HUES48 (cell line): Measurements from ENCODE around the gene SH2D2A.

Source experiments
- H3K27ac ChIP-seq: one replicate; pipeline ENCODE4 v1.7.0; 2013; ENCODE audit warnings: low read depth, low read length, inconsistent platforms
- H3K27me3 ChIP-seq: 2 replicates; pipeline ENCODE4 v1.6.1; 2013; ENCODE audit warnings: mild to moderate bottlenecking, low read length; ENCODE audit not compliant: control insufficient read depth, insufficient read depth
- H3K36me3 ChIP-seq: 2 replicates; pipeline ENCODE4 v1.6.1; 2013; ENCODE audit warnings: low read length; ENCODE audit not compliant: control insufficient read depth, insufficient read depth
- H3K4me1 ChIP-seq: 2 replicates; pipeline ENCODE4 v1.6.1; 2013; ENCODE audit warnings: mild to moderate bottlenecking, low read length; ENCODE audit not compliant: control insufficient read depth, insufficient read depth
- H3K4me3 ChIP-seq: 2 replicates; pipeline ENCODE4 v1.5.1; 2013; ENCODE audit warnings: mild to moderate bottlenecking, low read depth, low read length
- H3K9ac ChIP-seq: 2 replicates; pipeline ENCODE4 v1.6.1; 2013; ENCODE audit warnings: mild to moderate bottlenecking, low read depth, low read length, moderate library complexity
- H3K9me3 ChIP-seq: 2 replicates; pipeline ENCODE4 v1.6.1; 2013; ENCODE audit warnings: low read length; ENCODE audit not compliant: control insufficient read depth, insufficient read depth

The SH2D2A gene

DNA sequence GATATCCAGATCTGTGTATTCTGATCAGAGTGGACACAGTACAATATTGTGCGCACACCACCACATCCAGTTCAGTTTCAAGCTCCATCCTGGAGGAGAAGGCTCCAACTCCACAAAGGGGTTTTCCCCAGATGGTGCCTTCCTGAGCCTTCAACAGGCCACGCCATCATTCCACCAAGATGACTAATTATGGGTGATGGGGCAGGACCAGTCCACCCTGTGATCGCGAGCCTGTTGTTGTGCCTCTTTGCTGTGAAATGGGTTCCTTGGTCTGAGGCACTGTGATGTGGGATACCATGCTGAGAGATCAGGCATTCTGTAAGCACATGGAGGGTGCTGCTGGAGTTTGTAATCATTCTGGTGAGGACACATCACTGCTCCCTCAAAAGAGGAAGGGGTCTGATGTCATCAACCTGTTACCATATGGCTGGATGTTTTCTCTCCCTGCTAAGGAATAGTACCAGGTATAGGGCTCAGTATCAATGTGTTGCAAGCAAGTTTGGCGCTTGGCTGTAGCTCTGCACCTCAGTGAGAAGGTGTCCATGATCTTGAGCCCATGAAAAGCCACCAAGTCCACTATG, 6.7 kb upstream of the SH2D2A start:
- no peak overlapping the region for H3K4me3 ChIP-seq
- no peaks in the 10 kb centered on the region for H3K9me3 ChIP-seq
- no peaks in the 10 kb centered on the region for H3K36me3 ChIP-seq
- no peaks in the 10 kb centered on the region for H3K4me1 ChIP-seq
- peaks cover 15% of the 10 kb centered on the region; the same call in 1 of the 2 replicates for H3K27me3 ChIP-seq
- H3K27ac ChIP-seq, result no peak overlapping the region
- H3K9ac ChIP-seq, result no peak overlapping the region

GRCh38 chr1:156822680-156823079, 6.0 kb upstream of the SH2D2A start:
- H3K9ac ChIP-seq, result no peak overlapping the region
- H3K36me3 ChIP-seq, result no peaks in the 10 kb centered on the region
- H3K4me3 ChIP-seq, result no peak overlapping the region

GRCh38 chr1:156821801-156822200, 5.2 kb upstream of the SH2D2A start:
- Histone ChIP-seq H3K9ac (no peak overlapping the region), H3K27me3 (peaks cover 15% of the 10 kb centered on the region; the same call in 1 of the 2 replicates), H3K4me1 (no peaks in the 10 kb centered on the region), H3K27ac (no peak overlapping the region), H3K4me3 (no peak overlapping the region), H3K9me3 (no peaks in the 10 kb centered on the region), H3K36me3 (no peaks in the 10 kb centered on the region)

More at GRCh38 chr1:156822680-156823079, 6.0 kb upstream of the SH2D2A start:
- H3K27me3 ChIP-seq, result peaks cover 15% of the 10 kb centered on the region; the same call in 1 of the 2 replicates
- no peaks in the 10 kb centered on the region for H3K9me3 ChIP-seq
- no peaks in the 10 kb centered on the region for H3K4me1 ChIP-seq
- H3K27ac ChIP-seq, result no peak overlapping the region

GRCh38 chr1:156815961-156816422, 656 bp downstream of the SH2D2A start:
- H3K27me3 ChIP-seq, result peaks cover 45% of the 10 kb centered on the region
- no peaks in the 10 kb centered on the region for H3K36me3 ChIP-seq
- no peak overlapping the region for H3K27ac ChIP-seq
- no peak overlapping the region for H3K4me3 ChIP-seq
- H3K9me3 ChIP-seq, result no peaks in the 10 kb centered on the region
- peaks cover 8% of the 10 kb centered on the region; the same call in 1 of the 2 replicates for H3K4me1 ChIP-seq
- H3K9ac ChIP-seq, result no peak overlapping the region

DNA sequence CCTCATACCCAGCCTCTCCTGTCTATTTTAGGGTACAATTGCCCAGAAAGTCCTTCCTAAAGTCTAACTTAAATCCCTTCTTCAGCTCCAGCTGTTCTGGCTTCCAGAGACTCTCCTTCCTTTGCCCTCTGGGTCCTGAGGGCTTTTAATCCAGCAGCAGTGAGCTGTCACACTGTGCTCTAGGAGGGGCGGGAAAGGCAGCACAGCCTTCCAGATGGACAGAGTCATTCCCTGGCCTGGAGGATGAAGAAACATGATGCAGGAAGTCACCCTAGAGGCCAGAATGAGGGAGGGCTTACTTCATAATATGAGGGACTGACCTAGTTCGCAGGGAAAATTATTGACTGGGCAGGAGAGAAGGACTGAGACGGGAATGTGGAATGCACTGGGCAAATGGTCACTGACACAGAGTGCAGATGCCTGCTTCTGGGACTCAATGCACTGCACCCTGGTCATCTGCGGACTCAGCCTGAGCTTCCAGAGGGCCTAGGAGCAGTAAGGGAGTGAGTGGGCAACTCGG, 1.3 kb downstream of the SH2D2A start:
- Histone ChIP-seq H3K27ac (no peak overlapping the region), H3K27me3 (peaks cover 45% of the 10 kb centered on the region), H3K9me3 (no peaks in the 10 kb centered on the region), H3K4me1 (peaks cover 8% of the 10 kb centered on the region; the same call in 1 of the 2 replicates), H3K9ac (no peak overlapping the region), H3K4me3 (no peak overlapping the region), H3K36me3 (no peaks in the 10 kb centered on the region)

DNA sequence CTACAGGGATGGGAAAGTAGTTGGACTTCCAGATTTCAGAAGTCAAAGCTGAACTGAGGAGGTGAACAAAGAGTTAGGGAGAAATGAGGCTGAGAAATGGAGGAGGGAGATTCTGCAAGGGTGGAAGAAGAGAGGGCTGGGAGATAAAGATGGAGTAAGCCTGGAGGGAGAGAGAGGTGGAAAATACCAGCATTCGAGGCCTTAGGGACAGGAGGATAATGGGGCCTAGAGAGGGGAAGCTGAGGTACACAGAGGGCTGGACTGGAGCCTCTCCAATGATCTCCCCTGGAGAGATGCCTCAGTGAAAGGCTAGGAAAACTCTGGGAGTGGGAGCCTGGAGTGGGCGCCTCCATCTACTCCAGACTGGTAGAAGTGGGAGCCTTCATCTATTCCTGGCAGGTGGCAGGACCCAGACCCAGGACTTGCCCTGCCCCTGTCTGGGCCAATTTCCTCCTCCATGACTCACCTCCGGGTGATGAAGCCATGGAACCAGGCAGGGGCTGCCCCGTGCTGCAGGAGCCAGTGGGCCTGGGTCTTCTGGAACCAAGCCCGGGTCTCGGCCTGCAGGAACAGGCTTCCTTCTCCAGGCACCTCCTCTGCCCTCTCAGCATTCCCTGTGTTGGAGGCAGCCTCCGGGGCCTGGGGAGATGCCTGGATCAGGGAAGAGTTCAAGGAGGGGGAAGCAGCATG, 1.9 kb downstream of the SH2D2A start:
- H3K9ac ChIP-seq, result no peak overlapping the region; the same call in 1 of the 2 replicates
- H3K27ac ChIP-seq, result no peak overlapping the region
- peaks cover 45% of the 10 kb centered on the region for H3K27me3 ChIP-seq
- H3K4me1 ChIP-seq, result peaks cover 8% of the 10 kb centered on the region; the same call in 1 of the 2 replicates
- H3K4me3 ChIP-seq, result no peak overlapping the region
- H3K36me3 ChIP-seq, result no peaks in the 10 kb centered on the region
- H3K9me3 ChIP-seq, result no peaks in the 10 kb centered on the region

DNA sequence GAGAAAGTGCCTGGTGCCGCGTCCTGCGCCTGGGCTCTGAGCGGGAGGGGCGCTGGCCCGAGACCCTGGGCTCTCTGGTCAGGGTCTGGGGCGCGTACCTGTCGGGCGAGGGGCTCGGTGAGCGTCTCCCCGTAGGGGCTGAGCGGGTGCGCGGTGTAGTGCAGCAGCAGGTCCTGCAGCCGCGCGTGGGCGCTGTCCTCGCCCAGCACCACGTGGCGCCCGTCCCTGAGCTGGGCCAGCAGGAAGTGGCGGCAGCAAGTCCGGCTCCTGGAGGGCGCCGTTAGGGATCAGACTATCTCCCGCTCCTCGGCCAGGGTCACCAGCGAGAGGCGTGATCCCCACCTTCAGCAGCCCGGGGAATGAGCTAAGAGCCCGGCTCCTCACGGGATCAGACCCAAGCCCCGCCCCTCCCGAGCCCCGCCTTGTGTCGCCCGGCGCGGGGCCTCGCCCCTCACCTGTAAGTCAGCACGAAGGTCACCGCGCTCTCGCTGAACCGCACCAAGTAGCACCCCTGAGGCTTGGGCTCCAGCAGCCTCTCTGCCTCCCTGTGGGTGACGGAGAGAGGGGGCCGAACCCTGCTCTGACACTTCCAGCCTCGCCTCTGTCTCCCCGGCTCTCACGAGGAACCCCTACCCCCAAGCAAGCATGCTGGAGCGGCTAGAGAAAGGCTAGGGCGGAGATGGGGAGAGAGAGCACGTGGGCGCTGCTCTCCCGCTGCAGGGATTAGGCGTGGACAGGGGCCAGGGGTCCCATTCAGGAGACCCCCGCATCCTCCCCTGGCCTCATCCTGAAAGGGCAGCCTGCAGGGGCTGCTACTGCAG, 2.7 kb downstream of the SH2D2A start:
- Histone ChIP-seq H3K27ac (no peak overlapping the region), H3K4me3 (peak overlapping the region; percentile 61), H3K27me3 (peaks cover 45% of the 10 kb centered on the region), H3K9me3 (no peaks in the 10 kb centered on the region), H3K4me1 (peaks cover 8% of the 10 kb centered on the region; the same call in 1 of the 2 replicates), H3K36me3 (no peaks in the 10 kb centered on the region), H3K9ac (peak overlapping the region; percentile 54)

GRCh38 chr1:156813298-156813697, 3.4 kb downstream of the SH2D2A start:
- H3K4me3 ChIP-seq, result peak overlapping the region; percentile 61
- peaks cover 8% of the 10 kb centered on the region; the same call in 1 of the 2 replicates for H3K4me1 ChIP-seq
- peaks cover 45% of the 10 kb centered on the region for H3K27me3 ChIP-seq
- no peak overlapping the region for H3K27ac ChIP-seq
- H3K36me3 ChIP-seq, result no peaks in the 10 kb centered on the region
- no peaks in the 10 kb centered on the region for H3K9me3 ChIP-seq
- peak overlapping the region; percentile 54 for H3K9ac ChIP-seq

DNA sequence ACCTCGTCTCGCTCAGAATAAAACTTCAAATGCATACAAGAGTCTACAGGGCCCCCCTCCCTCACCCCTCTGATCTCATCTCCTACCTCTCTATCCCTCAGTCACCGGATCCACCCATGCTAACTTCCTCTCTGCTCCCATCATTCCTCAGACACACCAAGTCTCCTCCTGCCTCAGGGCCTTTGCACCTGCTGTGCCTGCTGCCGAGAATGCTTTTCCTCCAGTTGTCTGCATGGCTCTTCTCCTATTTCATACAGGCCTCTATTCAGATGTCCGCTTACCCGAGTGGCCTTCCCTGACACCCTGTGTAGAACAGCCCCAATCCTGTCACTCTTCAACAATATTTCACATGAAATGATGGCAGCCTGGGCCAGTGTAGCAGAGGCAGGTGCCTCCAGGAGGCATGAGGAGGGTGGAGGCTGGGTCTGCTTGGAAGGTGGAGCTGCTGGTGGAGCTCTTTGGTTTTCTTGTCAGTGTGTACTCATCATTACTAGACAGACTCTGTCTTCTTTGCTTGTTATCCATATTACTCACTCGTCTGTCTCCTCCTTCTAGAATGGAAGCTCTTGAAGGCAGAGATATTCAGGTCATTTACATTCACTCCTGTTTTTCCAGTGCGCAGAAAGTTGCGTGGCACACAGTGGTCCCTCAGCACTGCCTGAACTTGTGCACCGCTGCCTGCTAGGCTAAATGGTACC, 4.2 kb downstream of the SH2D2A start:
- H3K4me3 ChIP-seq, result no peak overlapping the region
- peaks cover 8% of the 10 kb centered on the region; the same call in 1 of the 2 replicates for H3K4me1 ChIP-seq
- no peaks in the 10 kb centered on the region for H3K9me3 ChIP-seq

GRCh38 chr1:156811168-156811567, 5.5 kb downstream of the SH2D2A start:
- Histone ChIP-seq H3K9me3 (no peaks in the 10 kb centered on the region), H3K36me3 (no peaks in the 10 kb centered on the region), H3K27ac (no peak overlapping the region), H3K27me3 (peaks cover 44% of the 10 kb centered on the region), H3K4me3 (no peak overlapping the region), H3K9ac (no peak overlapping the region), H3K4me1 (peaks cover 8% of the 10 kb centered on the region; the same call in 1 of the 2 replicates)

More for the DNA sequence above, 4.2 kb downstream of the SH2D2A start:
- Histone ChIP-seq H3K27me3 (peaks cover 45% of the 10 kb centered on the region), H3K9ac (no peak overlapping the region), H3K36me3 (no peaks in the 10 kb centered on the region), H3K27ac (no peak overlapping the region)
